ENCODE data around the gene TMEM82. TPM values are rescaled to one million over a fixed set of nuclear protein-coding genes. Genes with fewer than 3 reads are reported as not detected.

The TMEM82 gene
- total and polyA plus RNA-seq, 2 experiments from 2014 or later: 0.42 TPM; not detected in 1

GRCh38 chr1:15758343-15758931, 16.1 kb downstream of the TMEM82 start, which contains the start of gene FBLIM1:
FBLIM1 (plus strand) TSS chr1:15758795; CDS start chr1:15764984, 6,189 bp downstream.
- H3K79me2 ChIP-seq (replicated peaks; ENCODE audit: insufficient read depth): peaks cover 45% of the 10 kb centered on the region
- Mint-ChIP-seq H3K36me3 (ENCODE audit: low read depth) (peaks cover 20% of the 10 kb centered on the region), H3K27me3 (ENCODE audit: insufficient read depth, low read depth, poor library complexity) (peaks cover 28% of the 10 kb centered on the region), H3K9me3 (no peaks in the 10 kb centered on the region; the same call in 2 of the 3 replicates), H3K4me1 (peaks cover 49% of the 10 kb centered on the region), H3K4me3 (peak within 1 kb of the TSS; percentile 92), H3K27ac (peak within 1 kb of the TSS; percentile 82)
- H3K4me3 ChIP-seq: peak within 1 kb of the TSS; percentile 92
- no peaks in the 10 kb centered on the region for H3K36me3 ChIP-seq (ENCODE audit: insufficient read depth)
- DNase-seq (ENCODE audit: low spot score) (peak; percentile 88), ATAC-seq (peak; percentile 38)
- no peak for TF ChIP-seq STAT1 (IDR thresholded peaks at IDR 0.05; ENCODE audit: unreplicated experiment)
- no peak for TF ChIP-seq EZH2phosphoT487 (IDR thresholded peaks at IDR 0.05; ENCODE audit: unreplicated experiment)
- TF ChIP-seq, protein P1, sequence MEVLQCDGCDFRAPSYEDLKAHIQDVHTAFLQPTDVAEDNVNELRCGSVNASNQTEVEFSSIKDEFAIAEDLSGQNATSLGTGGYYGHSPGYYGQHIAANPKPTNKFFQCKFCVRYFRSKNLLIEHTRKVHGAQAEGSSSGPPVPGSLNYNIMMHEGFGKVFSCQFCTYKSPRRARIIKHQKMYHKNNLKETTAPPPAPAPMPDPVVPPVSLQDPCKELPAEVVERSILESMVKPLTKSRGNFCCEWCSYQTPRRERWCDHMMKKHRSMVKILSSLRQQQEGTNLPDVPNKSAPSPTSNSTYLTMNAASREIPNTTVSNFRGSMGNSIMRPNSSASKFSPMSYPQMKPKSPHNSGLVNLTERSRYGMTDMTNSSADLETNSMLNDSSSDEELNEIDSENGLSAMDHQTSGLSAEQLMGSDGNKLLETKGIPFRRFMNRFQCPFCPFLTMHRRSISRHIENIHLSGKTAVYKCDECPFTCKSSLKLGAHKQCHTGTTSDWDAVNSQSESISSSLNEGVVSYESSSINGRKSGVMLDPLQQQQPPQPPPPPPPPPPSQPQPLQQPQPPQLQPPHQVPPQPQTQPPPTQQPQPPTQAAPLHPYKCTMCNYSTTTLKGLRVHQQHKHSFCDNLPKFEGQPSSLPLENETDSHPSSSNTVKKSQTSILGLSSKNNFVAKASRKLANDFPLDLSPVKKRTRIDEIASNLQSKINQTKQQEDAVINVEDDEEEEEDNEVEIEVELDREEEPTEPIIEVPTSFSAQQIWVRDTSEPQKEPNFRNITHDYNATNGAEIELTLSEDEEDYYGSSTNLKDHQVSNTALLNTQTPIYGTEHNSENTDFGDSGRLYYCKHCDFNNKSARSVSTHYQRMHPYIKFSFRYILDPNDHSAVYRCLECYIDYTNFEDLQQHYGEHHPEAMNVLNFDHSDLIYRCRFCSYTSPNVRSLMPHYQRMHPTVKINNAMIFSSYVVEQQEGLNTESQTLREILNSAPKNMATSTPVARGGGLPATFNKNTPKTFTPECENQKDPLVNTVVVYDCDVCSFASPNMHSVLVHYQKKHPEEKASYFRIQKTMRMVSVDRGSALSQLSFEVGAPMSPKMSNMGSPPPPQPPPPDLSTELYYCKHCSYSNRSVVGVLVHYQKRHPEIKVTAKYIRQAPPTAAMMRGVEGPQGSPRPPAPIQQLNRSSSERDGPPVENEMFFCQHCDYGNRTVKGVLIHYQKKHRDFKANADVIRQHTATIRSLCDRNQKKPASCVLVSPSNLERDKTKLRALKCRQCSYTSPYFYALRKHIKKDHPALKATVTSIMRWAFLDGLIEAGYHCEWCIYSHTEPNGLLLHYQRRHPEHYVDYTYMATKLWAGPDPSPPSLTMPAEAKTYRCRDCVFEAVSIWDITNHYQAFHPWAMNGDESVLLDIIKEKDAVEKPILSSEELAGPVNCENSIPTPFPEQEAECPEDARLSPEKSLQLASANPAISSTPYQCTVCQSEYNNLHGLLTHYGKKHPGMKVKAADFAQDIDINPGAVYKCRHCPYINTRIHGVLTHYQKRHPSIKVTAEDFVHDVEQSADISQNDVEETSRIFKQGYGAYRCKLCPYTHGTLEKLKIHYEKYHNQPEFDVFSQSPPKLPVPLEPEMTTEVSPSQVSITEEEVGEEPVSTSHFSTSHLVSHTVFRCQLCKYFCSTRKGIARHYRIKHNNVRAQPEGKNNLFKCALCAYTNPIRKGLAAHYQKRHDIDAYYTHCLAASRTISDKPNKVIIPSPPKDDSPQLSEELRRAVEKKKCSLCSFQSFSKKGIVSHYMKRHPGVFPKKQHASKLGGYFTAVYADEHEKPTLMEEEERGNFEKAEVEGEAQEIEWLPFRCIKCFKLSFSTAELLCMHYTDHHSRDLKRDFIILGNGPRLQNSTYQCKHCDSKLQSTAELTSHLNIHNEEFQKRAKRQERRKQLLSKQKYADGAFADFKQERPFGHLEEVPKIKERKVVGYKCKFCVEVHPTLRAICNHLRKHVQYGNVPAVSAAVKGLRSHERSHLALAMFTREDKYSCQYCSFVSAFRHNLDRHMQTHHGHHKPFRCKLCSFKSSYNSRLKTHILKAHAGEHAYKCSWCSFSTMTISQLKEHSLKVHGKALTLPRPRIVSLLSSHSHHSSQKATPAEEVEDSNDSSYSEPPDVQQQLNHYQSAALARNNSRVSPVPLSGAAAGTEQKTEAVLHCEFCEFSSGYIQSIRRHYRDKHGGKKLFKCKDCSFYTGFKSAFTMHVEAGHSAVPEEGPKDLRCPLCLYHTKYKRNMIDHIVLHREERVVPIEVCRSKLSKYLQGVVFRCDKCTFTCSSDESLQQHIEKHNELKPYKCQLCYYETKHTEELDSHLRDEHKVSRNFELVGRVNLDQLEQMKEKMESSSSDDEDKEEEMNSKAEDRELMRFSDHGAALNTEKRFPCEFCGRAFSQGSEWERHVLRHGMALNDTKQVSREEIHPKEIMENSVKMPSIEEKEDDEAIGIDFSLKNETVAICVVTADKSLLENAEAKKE (CRISPR knock-in tag; IDR thresholded peaks at IDR 0.05): no peak
- TF ChIP-seq POLR2AphosphoS5 (IDR thresholded peaks at IDR 0.05; ENCODE audit: low read depth): peak; percentile 48; the same call in 1 of the 2 replicates
- no peak for TF ChIP-seq ZNF331 (CRISPR knock-in tag; IDR thresholded peaks at IDR 0.05; ENCODE audit: low read depth)
- H3K9me2 ChIP-seq (ENCODE audit: insufficient read depth): no peaks in the 10 kb centered on the region
- peaks cover 20% of the 10 kb centered on the region for H4K20me1 ChIP-seq (replicated peaks; ENCODE audit: insufficient read depth)
- H3K27ac ChIP-seq (ENCODE audit: low read depth): peak within 1 kb of the TSS; percentile 88
- H3K4me2 ChIP-seq: peak within 1 kb of the TSS; percentile 98
- H2AFZ ChIP-seq: peak within 1 kb of the TSS; percentile 56; the same call in 1 of the 2 replicates
- peaks cover 38% of the 10 kb centered on the region for H3F3A ChIP-seq (replicated peaks; ENCODE audit: low read depth)
- no peaks in the 10 kb centered on the region for H3K27me3 ChIP-seq (ENCODE audit: insufficient read depth)
- peaks cover 43% of the 10 kb centered on the region for H3K4me1 ChIP-seq (ENCODE audit: insufficient read depth)

All from GM23338 (cell line).